Activated CD8-positive, alpha-beta memory T cell treated with anti-CD3 and anti-CD28 coated beads for 1 hour (primary cell): ENCODE measurements around the gene TRIL.

Source experiments
- DNase-seq, 2 donors: peaks; one replicate each; pipeline ENCODE4 v3.0.0-alpha.2; 2020; ENCODE audit warnings: low read depth in 1 of 2; ENCODE audit errors: extremely low read depth in 1 of 2

TRIL gene

GRCh38 chr7:28958235-28958979 is at the start of gene TRIL:
Gene TRIL (minus strand): TSS chr7:28958330. CDS start chr7:28958046, 284 bp downstream.
- DNase-seq, result no peak

- DNase-seq, result no peak
Measured at GRCh38 chr7:29007127-29007526, 49.0 kb upstream of the TRIL start.

GRCh38 chr7:29005829-29006228 is 47.7 kb upstream of the TRIL start:
- no peak for DNase-seq

- no peak for DNase-seq
Measured at GRCh38 chr7:29005406-29005805, 47.3 kb upstream of the TRIL start.

- DNase-seq, result no peak
Measured at GRCh38 chr7:29003703-29004102, 45.6 kb upstream of the TRIL start.

- DNase-seq, result no peak
Measured at GRCh38 chr7:29000717-29001076, 42.6 kb upstream of the TRIL start.

- DNase-seq, result no peak
Measured at GRCh38 chr7:28999895-29000716, 42.0 kb upstream of the TRIL start.

- no peak for DNase-seq
Measured at GRCh38 chr7:28999427-28999826, 41.3 kb upstream of the TRIL start.

- no peak for DNase-seq
Measured at GRCh38 chr7:28998105-28998504, 40.0 kb upstream of the TRIL start.

GRCh38 chr7:28996836-28997235 is 38.7 kb upstream of the TRIL start:
- DNase-seq, result no peak

- no peak for DNase-seq
Measured at GRCh38 chr7:28993371-28993770, 35.2 kb upstream of the TRIL start.

- no peak for DNase-seq
Measured at GRCh38 chr7:28992798-28993197, 34.7 kb upstream of the TRIL start.

- no peak for DNase-seq
Measured at GRCh38 chr7:28990200-28990960, 32.2 kb upstream of the TRIL start.

- no peak for DNase-seq
Measured at GRCh38 chr7:28989211-28989980, 31.3 kb upstream of the TRIL start.

GRCh38 chr7:28988810-28989209 is 30.7 kb upstream of the TRIL start:
- no peak for DNase-seq

- DNase-seq, result no peak
Measured at GRCh38 chr7:28988091-28988490, 30.0 kb upstream of the TRIL start.

- DNase-seq, result no peak
Measured at GRCh38 chr7:28986765-28987110, 28.6 kb upstream of the TRIL start.

- DNase-seq, result no peak
Measured at GRCh38 chr7:28986028-28986764, 28.1 kb upstream of the TRIL start.

GRCh38 chr7:28984631-28985030 is 26.5 kb upstream of the TRIL start:
- no peak for DNase-seq

GRCh38 chr7:28984217-28984616 is 26.1 kb upstream of the TRIL start:
- no peak for DNase-seq
